Activated CD8-positive, alpha-beta memory T cell treated with anti-CD3 and anti-CD28 coated beads for 48 hours (primary cell): ENCODE measurements around the gene VEZF1.

Experiments
- DNase-seq, 3 experiments: peaks; one replicate each; pipeline ENCODE4 v3.0.0-alpha.2; 2020; ENCODE audit warnings: low read depth in 2 of 3, low spot score in 2 of 3

VEZF1 gene

GRCh38 chr17:57953705-57954396, 34.2 kb downstream of the VEZF1 start:
- no peak for DNase-seq

DNA sequence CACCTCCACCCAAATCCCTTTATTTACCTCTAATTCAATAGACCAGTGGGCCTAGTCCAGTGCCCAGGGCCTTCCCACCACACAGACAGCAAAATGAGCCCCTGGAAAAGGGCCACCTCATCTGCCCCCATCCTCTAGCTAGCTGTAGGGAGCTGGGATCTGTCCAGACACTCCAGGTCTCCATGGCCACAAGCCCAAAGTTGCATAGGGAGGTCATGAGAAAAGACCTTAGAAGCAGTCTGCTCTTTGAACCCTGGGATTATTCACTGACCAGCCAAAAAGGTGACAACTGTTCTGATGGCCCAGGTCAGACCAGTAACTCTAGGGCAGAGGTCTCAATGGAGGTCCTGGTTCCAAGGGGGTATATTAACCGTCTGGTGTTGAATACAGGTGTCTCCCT, 34.8 kb downstream of the VEZF1 start:
- no peak for DNase-seq

- DNase-seq, result no peak
Observed at GRCh38 chr17:57949649-57950048, 38.4 kb downstream of the VEZF1 start.

GRCh38 chr17:57948555-57949420, 39.3 kb downstream of the VEZF1 start:
- DNase-seq, result no peak

GRCh38 chr17:57948169-57948554, 39.9 kb downstream of the VEZF1 start:
- DNase-seq, result no peak

DNA sequence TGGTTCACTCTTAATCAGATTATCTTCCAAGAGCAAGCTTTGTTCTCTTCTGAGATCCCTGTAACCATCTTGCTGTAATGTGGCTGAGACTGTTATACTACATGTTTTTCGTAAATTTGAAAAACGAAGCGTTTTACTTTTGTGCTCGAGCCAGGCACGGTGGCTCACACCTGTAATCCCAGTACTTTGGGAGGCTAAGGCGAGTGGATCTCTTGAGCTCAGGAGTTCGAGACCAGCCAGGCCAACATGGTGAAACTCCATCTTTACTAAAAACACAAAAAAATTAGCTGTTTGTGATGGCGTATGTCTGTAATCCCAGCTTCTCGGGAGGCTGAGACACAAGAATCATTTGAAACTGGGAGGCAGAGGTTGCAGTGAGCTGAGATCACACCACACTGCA, 40.7 kb downstream of the VEZF1 start:
- no peak for DNase-seq

GRCh38 chr17:57946798-57947358, 41.2 kb downstream of the VEZF1 start:
- no peak for DNase-seq

GRCh38 chr17:57945996-57946797, 41.9 kb downstream of the VEZF1 start:
- no peak for DNase-seq

DNA sequence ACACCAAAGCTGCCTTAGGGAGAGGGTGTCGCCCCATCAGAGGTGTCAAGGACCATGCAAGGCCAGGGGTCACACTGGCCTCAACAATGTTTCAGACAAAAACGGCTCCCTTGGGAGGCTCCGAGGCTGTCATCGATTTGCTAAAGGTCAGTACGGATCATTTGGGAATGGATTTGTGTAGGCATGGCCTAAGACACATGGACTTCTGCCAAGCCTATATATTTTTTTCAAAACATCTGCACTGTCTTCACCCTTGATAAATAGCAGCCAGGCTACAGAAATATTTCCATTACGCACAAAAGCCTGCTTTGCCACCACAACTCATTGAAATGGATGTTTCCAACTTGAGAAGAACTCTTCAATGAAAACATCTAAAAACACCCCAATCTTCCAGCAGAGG, 43.1 kb downstream of the VEZF1 start:
- DNase-seq, result no peak

GRCh38 chr17:57943645-57944044, 44.4 kb downstream of the VEZF1 start:
- no peak for DNase-seq

GRCh38 chr17:57943140-57943539, 44.9 kb downstream of the VEZF1 start:
- no peak for DNase-seq

- DNase-seq, result no peak
Observed at GRCh38 chr17:57941384-57942370, 46.4 kb downstream of the VEZF1 start.

DNA sequence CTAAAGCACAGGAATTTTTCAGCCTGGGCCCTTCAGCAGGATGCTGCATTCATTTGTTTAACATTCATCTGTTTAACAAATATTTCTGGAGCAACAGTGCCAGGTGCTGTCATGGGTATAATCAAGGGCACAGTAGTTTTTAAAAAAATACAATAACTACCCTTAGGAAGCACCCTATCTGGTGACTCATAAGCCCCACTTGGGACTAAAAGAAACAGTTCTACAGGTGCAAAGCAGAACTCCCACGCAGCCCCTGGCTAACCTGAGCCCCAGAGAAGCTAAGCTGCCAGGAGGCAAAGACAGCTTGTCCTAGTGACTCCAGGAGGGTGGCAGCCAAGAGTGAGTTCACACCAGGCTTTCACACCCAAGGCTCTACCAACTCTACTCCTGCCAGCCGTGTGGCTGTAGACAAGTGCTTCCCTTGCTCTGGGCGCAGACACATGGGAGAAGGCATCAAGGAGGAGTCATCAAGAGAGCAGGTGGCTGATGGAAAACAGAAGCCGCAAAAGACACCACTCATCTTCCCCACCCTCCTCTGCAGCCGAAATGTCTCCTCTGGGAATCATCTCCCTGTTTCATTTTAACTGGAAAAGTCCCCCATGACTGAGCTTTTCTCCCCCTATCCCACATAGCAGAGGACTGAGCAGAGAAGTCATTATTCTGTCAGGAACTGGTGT, 47.3 kb downstream of the VEZF1 start:
- DNase-seq, result no peak

GRCh38 chr17:57940231-57940630, 47.8 kb downstream of the VEZF1 start:
- DNase-seq, result no peak

DNA sequence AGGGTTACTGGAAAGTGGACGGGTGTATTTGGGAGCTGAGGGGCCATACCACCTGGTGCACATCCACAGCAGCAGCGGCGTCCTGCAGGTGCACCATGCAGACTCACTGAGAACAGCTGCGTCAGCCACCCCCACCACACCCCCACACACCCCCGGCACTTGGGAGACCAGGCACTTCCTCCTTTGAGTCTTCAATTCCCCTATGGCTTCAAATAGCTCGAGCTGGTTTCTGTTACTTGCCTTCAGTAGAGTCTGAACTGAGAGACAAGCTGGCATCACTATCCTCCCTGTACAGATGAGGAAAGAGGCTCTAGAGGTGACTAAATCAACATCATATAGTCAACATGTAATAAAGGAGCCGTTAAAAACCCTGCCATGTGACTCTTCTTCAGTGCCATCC, 48.3 kb downstream of the VEZF1 start:
- DNase-seq, result no peak

- no peak for DNase-seq
Observed at GRCh38 chr17:57938061-57938502, 50.0 kb downstream of the VEZF1 start.

GRCh38 chr17:57937492-57937891, 50.6 kb downstream of the VEZF1 start:
- no peak for DNase-seq

- no peak for DNase-seq
Observed at GRCh38 chr17:57935833-57936807, 51.9 kb downstream of the VEZF1 start.
